Medulla oblongata (tissue), 1 donor: ENCODE results near the gene SMOC2.

Source experiments
- DNase-seq: peaks from one replicate; pipeline ENCODE4 v3.0.0-alpha.2; 2015; ENCODE audit errors: extremely low spot score

The SMOC2 gene

DNA sequence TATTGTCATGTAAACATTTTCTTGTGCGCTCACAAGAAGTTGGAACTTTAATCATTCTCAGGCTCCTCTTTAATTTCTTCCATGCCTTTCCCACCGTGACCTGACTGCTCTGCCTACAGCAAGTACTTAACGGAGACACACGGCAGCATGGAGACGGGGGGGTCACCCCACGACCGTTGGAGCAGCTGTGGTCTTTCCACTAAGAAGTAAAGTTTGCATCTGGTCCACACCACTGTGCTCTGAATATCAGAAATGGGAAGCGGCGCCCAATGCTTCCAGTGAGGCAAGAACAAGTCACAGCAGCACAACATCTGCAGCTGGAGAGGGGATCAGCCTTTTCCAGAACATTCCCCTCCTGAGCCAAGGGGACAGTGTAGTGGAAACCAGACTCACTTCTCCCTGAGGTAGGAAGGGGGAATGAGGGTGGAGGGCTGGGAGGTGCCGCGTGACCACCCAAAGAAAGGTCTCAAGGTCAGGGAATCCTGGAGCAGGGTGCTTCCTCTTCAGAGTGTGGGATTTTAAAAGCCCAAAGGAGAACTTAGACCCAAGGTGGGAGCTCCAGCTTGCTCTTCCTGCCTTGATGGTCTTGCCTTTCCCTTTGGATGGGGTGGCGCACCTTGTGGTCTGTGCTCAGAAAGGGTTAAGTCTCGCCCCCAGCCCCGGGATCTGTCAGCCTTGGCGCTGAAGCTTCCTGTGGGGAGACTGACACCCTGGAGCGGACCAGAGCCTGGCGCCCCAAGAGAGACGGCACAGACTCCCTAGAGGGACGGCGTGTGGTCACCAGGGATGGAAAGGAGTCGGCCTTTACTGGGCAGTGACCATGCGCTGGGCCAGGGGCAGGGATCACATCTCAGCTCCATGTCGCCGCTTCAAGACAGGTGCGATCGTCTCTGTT lies 25.6 kb upstream of the SMOC2 start:
- DNase-seq, result no peak

GRCh38 chr6:168415993-168416530 lies 24.9 kb upstream of the SMOC2 start:
- DNase-seq, result no peak

DNA sequence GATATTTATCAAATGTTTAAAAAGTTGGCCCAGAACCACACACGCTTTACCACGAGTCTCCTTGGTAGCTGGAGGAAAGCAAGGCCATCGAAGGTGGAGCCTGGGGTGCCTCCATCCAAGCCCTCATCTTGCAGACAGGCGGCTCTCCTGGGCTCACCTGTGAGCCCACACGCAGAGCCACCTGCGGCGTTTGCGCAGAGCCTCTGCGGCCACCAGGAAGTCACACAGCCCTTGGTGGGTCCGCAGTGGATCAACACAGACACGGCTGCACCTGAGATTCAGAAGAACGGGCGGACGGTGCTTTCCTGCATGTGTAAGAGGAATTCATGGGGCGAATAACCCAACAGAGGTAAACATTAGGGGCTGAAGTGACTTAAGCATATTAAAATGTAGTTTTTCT lies 24.5 kb upstream of the SMOC2 start:
- DNase-seq, result no peak

DNA sequence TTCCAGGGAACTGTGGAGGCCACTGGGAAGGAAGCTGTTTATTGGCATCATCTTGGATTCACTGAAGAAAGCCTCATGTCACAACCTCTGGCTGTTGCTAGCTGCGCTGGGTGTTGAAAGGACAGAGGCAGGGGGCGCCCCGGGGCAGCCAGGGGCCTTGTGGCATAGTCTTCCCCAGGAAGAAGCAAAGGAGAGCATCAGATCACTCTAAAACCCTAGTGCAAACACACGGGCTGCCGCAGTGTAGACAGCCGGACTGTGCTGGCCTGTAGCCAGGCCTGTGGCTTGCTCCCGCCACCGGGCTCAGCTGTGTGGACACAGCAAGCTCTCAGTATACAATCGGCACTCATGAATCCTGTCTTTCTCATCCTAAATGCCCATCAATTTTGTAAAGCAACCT lies 23.8 kb upstream of the SMOC2 start:
- no peak for DNase-seq

DNA sequence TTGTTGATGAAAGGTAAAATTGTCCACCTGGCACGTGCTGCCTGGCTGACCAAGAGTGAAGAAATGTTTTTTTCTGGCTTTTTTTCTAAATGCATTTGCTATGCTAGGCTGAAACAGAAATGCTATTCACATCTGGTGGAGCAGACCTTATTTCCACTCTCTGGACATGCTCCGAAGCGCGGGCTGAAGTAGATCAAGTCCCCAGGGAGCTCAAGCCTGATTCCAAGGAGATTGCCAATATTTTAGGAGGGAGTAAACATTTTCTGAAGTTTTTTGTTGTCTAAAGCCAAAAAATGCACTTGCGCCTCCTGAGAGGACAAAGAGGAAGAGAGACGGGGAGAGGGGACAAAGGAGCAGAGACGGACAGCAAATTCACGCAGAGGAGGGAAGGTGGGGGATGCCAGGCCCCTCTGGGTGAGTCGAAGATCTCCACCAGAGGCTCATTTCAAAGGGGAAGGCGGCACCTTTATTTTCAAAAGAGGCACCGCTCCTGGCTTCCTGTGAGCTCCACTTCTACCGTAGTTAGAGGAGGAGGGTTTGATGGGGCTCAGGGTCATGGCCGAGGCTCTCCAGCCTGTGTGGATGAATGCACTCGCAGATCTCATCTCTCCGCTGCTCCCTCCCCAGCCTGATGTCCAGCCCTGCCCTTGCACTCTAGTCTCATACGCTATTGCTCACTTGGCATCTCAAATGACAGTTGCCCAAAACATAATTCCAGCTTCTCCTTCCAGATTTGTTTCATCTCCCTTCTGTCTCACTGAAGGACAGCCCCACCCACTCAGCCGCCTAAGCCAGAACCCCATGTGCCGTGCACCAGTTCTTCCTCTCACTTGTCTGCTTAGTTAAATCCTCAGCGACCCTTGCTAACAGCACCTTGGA lies 23.1 kb upstream of the SMOC2 start:
- DNase-seq, result no peak

DNA sequence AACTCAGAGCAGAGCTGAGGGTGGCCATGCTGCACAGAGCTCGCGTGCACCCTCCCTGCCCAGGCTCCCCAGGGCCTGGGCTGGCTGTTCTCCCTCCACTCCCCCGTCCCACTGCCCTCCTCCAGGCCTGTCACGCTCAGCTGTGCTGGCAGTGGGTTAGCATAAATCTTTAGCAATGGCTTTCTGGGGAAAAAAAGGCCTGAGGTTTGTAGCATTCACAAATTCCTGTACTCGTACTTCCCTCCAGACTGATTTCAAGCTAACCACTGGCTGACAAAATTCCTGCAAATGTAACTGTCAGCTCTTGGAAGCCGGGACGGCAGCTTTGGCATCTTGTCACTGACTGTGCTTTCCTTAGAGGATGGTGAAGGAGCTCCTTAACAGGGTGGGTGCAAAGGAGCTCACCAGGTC lies 22.3 kb upstream of the SMOC2 start:
- no peak for DNase-seq

GRCh38 chr6:168419569-168419968 lies 21.4 kb upstream of the SMOC2 start:
- no peak for DNase-seq

GRCh38 chr6:168420084-168420483 lies 20.9 kb upstream of the SMOC2 start:
- no peak for DNase-seq

DNA sequence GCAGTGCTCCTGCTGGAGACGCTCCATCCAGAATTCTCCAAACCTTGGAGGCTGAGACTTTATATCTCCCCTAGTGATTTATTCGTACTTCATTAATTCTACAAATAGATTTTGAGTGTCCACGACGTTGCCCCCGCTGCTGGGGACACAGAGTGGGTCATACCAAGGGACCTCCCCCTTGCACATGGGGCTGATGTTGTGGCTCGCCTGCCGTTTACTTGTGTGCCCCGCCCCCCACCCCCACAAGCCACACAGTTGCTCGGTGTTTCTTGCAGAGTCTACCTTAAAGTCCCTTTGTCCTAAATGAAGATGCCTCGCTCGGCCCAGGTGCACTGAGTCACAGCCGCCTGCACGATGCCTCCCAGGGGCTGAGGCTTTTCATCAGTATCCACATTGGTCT lies 20.3 kb upstream of the SMOC2 start:
- DNase-seq, result no peak

- no peak for DNase-seq
These were observed 13.8 kb upstream of the SMOC2 start for GRCh38 chr6:168427184-168427583.

DNA sequence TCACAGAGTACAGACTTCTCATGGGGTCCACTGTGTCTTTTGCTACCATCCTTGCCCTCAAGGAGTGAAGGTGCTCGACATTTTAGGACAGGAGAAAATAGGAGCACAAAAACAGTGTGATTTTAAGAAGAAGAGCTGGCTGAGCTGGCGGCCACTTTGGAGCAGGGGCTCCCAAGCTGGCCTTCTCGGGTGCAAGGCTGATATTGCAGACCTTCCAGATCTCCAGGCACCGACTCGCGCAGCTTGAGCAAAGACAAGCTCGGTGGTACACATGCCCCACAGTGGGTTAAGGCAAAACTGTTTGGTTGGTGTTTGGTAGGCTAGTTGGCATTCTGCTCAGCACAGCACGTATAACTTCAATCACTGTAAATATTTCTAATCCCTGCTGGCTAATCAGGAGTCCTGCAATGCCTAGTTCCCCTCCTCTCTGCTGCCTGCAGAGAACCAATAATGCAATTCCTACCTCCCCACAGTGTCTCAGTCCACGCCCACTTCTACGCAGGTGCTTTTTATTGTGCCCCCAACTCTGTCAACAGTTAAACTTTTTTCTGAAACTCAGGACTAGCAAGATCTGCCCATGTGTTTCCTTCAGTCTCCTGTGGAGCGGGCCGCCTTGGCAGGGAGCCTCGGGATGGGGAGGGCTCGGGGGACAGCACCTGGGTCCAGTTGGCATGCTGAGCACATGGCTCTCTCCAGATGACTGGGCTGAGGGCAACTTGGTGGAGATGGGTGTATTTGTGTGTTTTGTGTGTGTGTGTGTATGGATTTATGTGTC lies 12.7 kb upstream of the SMOC2 start:
- no peak for DNase-seq

DNA sequence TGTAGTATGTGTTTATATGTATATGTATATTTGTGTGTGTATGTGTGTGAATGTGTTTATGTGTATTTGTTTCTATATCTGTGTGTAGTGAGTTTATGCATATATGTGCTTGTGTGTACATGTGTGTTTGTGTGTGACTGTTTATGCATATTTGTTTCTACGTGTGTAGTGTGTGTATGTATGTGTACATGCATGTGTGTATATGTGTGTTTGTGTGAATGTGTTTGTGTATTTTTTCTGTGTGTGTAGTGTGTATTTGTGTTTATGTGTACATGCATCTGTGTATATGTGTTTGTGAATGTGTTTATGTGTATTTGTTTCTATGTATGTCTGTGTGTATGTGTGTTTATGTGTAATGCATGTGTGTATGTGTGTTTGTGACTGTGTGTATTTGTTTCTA lies 12.1 kb upstream of the SMOC2 start:
- no peak for DNase-seq

DNA sequence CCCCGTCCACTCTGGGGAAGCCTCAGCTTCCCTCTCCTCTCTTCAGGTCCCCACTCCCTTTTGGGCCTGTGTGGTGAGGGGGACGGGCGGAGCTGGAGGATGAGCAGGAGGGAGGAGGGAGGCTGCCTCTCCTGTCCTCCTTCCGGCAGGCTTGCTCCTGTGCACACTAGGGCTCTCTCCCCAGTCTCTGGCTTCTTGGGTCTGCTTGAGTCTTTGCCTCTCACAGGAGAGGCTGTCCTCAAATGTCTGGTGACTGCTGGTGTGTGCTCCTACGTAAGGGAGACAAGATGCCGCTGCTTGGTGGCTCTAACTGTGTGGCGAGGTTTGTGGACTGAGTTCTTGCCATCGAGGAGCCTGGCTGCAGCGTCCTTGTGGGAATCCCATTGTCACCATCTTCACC lies 8.8 kb upstream of the SMOC2 start:
- DNase-seq, result no peak

- no peak for DNase-seq
These were observed 7.1 kb upstream of the SMOC2 start for GRCh38 chr6:168433898-168434297.

DNA sequence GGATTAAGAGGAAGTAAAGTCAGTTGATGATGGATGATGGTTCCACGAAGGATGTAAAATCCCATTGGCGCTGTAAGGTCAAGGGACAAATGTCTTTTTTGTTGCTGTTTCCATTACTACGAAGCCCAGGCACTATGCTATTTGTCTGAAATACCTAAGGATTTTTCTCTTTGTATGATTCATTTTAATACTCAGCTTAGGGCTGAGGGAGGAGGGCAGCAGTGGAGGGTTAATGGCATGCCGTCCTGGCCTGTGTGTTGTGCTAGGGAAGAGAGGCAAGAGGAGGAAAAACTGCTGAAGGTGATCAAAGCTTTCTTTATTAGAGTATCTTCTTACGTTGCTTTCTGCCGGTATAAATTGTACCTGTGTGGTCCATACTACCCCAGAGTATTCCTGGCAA lies 6.5 kb upstream of the SMOC2 start:
- DNase-seq, result no peak

GRCh38 chr6:168437751-168438150 lies 3.2 kb upstream of the SMOC2 start:
- DNase-seq, result no peak

- DNase-seq, result no peak
These were observed 2.0 kb upstream of the SMOC2 start for GRCh38 chr6:168438783-168439520.

DNA sequence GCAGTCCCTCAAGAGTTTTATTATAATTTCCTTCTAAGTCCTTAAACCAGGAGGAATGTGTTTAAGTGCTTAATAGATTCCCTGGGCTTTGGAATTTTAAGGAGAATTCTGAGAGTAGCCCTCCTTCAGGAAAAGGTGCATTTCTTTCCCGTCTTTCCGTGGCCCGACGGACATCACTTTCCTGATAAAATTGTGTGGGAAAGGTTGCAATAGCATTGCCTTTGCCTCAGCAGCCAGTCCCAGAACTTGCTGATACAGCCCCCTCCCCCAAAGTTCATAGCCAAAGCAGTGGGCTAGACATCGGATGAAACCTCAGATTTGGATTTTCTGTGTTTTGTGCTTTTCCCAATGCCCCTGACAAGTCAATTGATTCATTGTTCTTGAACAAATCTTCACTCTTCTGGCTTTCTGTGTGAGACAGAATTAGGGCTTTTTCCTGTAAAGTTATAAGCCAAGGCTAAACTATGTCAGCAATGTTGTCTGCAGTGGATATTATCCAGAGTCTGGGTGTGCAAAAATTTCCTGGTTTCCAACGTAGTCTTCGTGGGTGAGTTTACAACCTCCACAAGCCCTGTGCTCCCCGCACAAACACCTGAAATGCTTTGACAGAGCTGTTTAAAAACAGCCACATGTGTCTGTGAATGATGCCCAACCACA lies 1.1 kb upstream of the SMOC2 start:
- no peak for DNase-seq

DNA sequence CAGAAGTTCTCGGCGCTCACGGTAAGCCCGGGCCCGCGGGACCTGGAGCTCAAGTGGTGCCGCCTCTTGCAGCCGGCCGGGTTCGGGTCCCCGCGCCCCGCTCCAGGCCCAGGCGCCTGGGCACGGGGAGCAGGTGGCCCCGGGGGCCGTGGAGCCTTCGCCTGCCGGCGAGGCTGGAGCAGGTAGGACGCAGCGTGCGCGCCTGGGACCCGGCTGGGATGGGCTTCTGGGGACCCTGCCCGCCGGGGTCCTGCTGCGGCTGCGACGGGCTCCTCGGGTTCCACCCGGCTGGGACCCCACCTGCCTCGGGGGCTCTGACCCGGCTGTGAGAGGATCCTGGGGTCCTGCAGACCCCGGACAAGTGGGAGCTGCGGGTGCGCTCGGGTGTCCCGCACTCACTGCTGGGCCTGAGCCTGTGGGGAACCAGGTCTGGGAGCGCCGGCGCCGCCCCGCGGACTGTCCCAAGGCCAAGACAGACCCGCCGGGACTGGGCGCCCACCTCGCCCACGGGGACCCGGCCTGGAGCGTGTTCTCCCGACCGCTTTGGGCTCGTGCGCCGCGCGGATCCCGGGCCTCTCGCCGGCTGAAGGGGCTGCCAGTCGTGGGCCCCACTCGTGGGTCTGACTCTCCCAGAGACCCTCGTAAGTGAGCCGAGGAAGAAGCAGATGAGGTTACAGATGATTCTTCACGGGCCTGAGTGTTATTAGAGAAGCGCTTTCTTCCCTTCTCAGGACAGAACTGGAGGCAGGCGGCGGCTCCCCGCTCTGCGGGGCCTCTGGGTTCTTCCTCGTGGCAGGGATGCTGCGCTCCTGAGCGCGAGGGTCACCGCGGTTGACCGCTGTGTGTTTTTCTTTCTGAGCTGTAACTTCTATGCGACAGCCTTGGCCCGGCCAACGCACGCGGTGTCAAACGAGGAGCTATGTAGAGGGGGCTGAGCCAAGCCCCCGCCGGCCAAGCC lies 729 bp downstream of the SMOC2 start:
- no peak for DNase-seq
